IPS-11a (cell line): ENCODE measurements around the gene CAMK2A.
"Not testable (repeated sequence)": the region's sequence is repeated elsewhere in the genome, so short reads cannot be mapped to it uniquely, and the experiment has no call there.

Source experiments
- H3K4me3 ChIP-seq: one replicate; pipeline ENCODE4 v1.5.1; 2013; ENCODE audit warnings: low read depth, low read length, control low read depth

CAMK2A gene

GRCh38 chr5:150256410-150257064 lies 33.0 kb downstream of the CAMK2A start:
- H3K4me3 ChIP-seq = no peak overlapping the region

- no peak overlapping the region for H3K4me3 ChIP-seq
Measured at GRCh38 chr5:150255659-150256409, 33.7 kb downstream of the CAMK2A start.

GRCh38 chr5:150254774-150255173 lies 34.8 kb downstream of the CAMK2A start:
- no peak overlapping the region for H3K4me3 ChIP-seq

DNA sequence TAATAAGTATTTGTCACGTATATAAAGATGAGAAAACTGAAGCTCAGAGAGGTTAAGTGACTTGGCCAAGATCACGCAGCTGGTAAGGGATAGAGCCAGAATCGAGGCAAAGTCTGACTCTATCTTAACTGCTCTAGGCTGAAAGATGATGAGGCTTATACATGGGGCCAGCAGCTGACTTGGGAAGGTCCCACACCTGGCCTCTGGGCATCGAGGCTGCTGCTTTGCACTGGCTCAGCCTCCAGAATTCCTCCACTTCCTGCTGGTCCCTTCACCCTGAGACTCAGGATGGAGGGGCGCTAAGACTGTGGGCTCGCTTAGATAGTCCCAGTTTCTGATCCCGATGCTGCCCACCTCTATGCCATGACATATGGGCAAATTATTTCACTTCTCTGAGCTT lies 35.2 kb downstream of the CAMK2A start:
- H3K4me3 ChIP-seq = no peak overlapping the region

DNA sequence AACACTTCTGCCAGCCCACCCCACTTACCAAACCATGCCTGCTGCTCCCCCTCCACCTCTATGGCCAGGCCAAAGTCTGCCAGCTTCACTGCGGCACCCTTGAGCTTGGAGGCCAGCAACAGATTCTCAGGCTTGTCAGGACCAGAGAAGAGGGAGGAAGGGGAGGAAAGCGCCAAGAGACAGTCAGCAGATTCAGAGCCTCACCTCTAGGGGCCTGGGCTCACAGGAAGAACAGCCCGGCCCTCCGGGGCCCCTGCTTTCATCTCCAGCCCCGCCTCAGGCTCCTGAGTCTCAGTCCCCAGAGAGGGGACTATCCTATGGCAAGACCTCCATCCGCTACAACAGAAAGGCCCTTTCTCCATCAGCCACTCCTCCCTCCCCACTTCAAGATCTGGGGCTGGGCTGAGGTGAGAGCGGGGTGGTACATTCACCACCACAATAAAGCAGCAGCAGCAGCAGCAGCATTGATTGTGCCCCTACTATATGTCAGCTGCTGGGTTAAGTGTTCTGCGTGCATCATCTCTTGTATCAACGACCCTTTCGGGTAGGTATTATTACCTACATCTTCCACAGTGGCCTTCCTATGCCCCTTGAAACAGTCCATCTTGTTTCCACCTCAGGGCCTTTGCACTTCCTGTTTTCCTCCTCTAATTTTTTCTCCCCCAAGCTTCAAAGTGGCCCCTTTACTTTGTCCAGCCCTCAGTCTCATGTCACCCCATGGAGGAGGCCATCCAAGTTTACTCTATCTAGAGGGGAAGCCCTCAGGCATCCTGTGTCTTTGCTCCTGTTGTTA lies 36.0 kb downstream of the CAMK2A start:
- no peak overlapping the region for H3K4me3 ChIP-seq

DNA sequence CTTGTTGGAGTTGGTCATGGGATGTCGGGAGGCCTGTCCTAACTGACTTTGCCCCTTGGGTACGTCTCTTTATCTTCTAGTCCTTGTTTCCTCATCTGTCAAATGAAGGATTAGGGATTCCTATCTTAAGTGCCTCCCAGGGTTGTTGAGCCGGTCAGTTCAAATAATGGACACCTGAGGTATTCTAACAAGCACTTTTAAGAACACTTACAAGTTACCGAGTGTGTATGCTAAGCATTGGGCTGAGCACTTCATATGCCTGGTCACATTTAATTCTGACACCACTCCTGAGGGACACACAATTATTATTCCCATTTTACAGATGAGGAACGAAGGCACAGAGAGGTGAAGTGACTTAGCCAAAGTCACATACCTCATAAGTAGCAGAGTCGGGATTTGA lies 37.1 kb downstream of the CAMK2A start:
- H3K4me3 ChIP-seq = no peak overlapping the region

GRCh38 chr5:150251504-150251903 lies 38.1 kb downstream of the CAMK2A start:
- H3K4me3 ChIP-seq = no peak overlapping the region

DNA sequence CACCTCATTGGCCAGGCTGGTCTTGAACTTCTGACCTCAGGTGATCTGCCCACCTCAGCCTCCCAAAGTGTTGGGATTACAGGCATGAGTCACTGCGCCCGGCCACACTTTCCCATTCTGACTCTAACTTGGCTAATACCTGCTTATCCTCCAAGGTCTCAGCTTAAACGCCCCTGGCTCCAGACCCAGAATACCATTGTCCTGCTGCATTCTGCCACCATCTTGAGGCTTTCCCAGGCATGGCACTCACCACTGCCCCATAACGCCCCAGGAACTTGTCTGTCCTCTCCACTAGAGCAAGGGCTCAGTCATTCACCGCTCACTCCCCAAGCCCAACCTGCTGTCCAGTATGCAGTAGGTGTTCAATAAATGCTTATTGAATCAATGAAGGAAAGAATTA lies 39.8 kb downstream of the CAMK2A start:
- H3K4me3 ChIP-seq = no peak overlapping the region

DNA sequence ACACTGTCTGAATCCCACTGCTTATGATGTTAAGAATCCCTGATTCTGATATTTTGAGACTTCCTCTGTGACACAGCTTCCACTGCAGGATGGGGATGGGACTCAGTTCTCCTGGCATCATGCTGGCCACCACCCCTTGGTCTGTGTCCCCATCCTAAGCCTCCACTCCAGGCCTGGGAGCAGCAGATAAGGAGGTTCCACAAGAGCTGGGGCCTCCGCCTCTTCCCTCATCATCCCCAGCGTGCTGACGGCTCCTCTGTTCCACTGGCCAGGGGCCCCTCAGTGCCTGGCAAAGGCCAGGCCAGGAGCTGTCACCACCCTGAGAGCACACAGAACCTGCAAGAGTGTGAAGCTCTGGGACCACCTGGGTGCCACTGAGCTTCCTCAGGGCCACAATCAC lies 40.6 kb downstream of the CAMK2A start:
- H3K4me3 ChIP-seq = no peak overlapping the region

- not testable (repeated sequence) for H3K4me3 ChIP-seq
Measured at GRCh38 chr5:150248493-150248892, 41.1 kb downstream of the CAMK2A start.

- no peak overlapping the region for H3K4me3 ChIP-seq
Measured at GRCh38 chr5:150247726-150248125, 41.8 kb downstream of the CAMK2A start.

DNA sequence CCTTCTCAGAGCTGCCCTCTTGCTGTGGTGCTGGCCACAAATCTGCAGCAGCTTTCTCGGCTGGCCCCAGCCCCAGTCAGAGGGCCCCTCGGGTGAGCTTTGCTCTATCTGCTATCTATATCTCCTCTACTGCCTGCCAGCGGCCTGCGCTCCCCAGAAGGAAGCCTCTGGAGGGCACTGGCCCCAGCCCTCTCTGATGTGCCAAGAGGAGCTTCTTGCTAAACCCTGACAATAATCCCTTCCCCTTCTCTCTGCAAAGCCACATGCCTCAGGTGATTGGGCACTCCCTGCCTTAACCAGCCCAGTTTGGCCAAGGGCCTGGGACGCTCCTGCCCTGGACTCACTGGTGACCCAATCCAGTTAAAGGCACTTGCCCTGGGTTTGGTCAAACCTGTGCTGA lies 42.7 kb downstream of the CAMK2A start:
- no peak overlapping the region for H3K4me3 ChIP-seq

- H3K4me3 ChIP-seq = no peak overlapping the region
Measured at GRCh38 chr5:150246429-150246828, 43.1 kb downstream of the CAMK2A start.

GRCh38 chr5:150245808-150246207 lies 43.8 kb downstream of the CAMK2A start:
- no peak overlapping the region for H3K4me3 ChIP-seq

- no peak overlapping the region for H3K4me3 ChIP-seq
Measured at GRCh38 chr5:150245111-150245789, 44.3 kb downstream of the CAMK2A start.

GRCh38 chr5:150244209-150244608 lies 45.4 kb downstream of the CAMK2A start:
- H3K4me3 ChIP-seq = no peak overlapping the region

DNA sequence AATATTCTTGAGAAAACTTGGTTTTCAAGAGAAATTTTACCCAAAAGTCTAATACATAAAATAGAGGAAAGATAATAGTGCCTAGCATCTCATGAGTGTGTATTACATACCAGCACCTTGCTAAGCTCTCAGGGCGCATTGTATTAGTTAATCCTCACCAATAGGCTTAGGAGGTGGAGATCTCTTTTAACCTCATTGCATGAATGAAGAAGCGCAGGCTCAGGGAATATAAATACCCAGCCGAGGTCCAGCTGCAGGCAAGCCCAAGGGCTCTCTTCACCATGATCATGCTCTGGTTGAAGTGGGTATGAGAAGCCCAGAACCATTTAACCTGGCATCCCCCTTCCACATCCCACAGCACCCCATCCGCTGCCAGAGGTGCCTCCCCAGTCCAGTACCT lies 46.0 kb downstream of the CAMK2A start:
- H3K4me3 ChIP-seq = no peak overlapping the region

DNA sequence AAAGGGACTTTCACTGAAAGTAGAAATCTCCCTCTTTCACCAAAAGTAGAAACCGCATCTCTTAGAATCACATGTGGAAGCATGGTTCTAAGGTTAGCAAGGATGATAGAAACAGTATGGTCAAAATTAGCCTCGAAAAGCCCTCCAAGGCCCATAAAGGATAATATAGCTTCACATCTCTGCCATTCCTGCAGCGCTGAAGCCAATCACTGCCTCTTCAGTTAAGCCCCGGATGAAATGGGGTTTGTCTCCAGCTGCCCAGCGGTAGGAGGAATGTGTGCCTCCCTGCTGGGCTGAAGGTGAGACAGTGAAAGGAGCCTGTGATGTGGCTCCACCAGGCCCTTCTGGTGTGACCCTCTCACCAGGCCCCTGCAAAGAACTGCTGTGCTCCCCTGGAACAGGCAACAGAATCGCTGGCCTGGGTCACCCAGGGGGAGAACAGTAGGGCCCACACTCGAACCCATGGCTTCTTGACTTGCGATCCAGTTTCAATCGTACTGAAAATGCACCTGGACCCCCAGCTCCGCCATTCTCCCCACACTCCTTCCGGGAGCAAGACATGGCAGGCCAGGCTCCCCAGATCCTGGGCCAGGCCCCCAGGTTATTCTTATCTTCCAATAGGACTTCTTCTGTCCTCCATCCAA lies 47.2 kb downstream of the CAMK2A start:
- no peak overlapping the region for H3K4me3 ChIP-seq

DNA sequence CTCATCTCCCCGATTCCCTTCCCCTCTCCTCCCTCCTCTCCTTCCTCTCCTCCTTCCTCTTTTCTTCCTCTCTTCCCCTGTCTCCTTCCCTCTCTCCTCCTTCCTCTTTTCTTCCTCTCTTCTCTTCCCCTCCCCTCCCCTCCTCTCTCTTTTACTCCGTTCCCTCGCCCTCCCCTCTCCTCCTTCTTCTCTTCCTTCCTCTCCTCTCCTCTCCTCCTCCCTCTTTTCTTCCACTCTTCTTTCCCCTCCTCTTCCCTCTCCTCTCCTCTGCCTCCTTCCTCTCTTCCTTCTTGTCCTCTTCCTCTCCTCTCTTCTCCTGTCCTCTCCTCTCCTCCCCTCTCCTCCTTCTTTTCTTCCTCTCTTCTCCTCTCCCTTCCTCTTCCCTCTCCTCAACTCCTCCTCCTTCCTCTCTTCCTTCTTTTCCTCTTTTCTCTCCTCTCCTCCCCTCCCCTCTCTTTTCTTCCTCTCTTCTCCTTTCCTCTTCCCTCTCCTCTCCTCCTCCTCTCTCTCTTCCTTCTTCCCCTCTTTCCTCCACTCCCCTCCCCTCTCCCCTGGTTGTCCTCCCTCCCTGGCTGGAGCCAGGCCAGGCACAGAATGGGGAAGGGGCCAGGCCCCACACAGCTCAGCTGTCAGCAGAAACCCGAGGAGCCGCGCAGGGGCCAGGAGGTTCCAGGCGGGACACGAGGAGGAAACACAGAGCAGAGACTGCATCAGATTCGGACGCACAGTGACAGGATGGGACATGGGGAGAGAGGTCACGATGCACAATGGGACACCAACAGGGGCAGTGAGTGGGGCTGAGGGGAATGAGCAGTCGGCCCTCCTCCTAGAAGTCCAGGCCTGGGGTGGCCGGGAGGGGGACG lies 48.0 kb downstream of the CAMK2A start:
- H3K4me3 ChIP-seq = no peak overlapping the region

- no peak overlapping the region for H3K4me3 ChIP-seq
Measured at GRCh38 chr5:150239794-150240122, 49.8 kb downstream of the CAMK2A start.
